ENCODE results near the gene NRG3.

DNA sequence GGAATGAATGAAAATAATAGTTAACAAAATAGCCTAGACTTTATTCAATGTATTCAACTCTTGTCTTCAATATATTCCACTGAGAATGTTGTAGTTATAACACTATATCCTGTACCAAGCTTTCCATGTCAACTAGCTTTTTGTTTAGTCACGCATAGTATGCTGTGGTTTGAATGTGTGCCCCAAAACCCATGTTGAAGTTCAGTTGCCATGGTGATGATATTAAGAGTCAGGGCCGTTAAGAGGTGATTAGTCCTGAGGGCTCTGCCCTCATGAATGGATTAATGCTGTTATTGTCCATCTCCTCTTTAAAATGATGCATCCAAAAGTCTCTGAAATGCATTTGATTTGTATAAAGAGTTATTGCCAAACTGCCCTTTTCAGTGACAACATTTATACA is 887.6 kb downstream of the NRG3 start:
- TF ChIP-seq, protein P1, sequence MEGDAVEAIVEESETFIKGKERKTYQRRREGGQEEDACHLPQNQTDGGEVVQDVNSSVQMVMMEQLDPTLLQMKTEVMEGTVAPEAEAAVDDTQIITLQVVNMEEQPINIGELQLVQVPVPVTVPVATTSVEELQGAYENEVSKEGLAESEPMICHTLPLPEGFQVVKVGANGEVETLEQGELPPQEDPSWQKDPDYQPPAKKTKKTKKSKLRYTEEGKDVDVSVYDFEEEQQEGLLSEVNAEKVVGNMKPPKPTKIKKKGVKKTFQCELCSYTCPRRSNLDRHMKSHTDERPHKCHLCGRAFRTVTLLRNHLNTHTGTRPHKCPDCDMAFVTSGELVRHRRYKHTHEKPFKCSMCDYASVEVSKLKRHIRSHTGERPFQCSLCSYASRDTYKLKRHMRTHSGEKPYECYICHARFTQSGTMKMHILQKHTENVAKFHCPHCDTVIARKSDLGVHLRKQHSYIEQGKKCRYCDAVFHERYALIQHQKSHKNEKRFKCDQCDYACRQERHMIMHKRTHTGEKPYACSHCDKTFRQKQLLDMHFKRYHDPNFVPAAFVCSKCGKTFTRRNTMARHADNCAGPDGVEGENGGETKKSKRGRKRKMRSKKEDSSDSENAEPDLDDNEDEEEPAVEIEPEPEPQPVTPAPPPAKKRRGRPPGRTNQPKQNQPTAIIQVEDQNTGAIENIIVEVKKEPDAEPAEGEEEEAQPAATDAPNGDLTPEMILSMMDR (IDR thresholded peaks at IDR 0.05), result no peak
- no peak for TF ChIP-seq POLR2A (IDR thresholded peaks at IDR 0.05)

All from testis (tissue), 2 donors.